GM21390 (cell line): ENCODE data around the gene IPO8.
"Not testable (repeated sequence)": the region's sequence is repeated elsewhere in the genome, so short reads cannot be mapped to it uniquely, and the experiment has no call there.

Source experiments
- ATAC-seq: cut with Tn5 transposase; IDR thresholded peaks from one replicate; pipeline ENCODE4 v1.9.1; 2021; ENCODE audit not compliant: unreplicated experiment

The IPO8 gene

GRCh38 chr12:30610718-30611117 lies 85.0 kb downstream of the IPO8 start:
- no peak for ATAC-seq

DNA sequence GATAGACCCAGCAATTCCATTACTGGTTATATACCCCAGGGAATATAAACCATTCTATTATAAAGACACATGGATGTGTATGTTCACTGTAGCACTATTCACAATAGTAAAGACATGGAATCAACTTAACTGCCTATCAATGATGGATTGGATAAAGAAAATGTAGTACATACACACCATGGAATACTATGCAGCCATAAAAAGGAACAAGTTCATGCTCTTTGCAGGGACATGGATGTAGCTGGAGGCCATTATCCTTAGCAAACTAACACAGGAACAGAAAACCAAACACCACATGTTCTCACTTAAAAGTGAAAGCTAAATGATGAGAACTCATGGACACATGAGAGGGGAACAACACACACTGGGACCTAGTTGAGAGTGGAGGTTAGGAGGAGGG lies 85.8 kb downstream of the IPO8 start:
- not testable (repeated sequence) for ATAC-seq

DNA sequence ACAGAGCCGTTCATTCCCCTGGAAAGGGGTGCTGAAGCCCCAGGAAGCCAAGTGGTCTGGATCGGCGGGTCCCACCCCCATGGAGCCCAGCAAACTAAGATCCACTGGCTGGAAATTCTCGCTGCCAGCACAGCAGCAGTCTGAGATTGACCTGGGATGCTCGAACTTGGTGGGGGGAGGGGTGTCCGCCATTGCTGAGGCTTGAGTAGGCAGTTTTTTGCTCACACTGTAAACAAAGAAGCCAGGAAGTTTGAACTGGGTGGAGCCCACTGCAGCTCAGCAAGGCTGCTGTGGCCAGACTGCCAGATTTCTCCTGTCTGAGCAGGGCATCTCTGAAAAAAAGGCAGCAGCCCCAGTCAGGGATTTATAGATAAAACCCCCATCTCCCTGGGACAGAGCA lies 91.4 kb downstream of the IPO8 start:
- not testable (repeated sequence) for ATAC-seq

- ATAC-seq = no peak
These were observed 92.5 kb downstream of the IPO8 start for GRCh38 chr12:30603129-30603528.

DNA sequence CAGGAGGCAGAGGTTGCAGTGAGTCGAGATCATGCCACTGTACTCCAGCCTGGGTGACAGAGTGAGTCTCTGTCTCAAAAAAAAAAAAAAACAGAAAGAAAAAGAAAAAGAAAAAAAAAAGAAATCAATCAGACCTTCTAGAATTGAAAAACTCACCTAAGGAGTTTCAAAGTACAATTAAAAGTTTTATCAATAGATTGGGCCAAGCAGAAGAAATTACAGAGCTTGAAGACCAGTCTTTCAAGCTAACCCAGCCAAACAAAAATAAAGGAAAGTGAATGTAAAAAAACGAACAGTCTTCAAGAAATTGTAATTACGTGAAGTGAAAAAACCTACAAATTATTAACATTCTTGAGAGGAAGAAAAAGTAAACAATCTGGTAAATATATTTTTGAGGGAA lies 93.0 kb downstream of the IPO8 start:
- ATAC-seq = no peak

- no peak for ATAC-seq
These were observed 96.1 kb downstream of the IPO8 start for GRCh38 chr12:30599608-30600007.

DNA sequence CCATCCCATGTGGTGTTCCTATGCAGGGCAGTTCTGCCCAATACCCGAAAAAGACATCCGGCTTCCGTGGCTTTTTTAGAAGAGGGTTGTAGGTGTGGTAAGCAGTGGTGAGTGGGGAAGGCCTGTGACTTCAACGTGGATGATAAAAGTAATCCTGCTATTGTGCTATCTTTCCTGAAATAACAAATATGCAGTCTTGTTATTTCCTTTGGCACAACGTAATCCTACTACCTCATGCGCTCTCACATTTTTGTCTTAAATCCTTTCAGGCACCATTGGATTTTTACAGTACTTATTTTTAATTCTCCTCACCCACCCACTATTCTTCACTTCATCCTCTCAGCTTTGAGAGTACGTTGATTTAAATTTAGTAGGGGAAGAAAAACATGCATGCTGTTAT lies 96.8 kb downstream of the IPO8 start:
- ATAC-seq = no peak

GRCh38 chr12:30595742-30596141 lies 99.9 kb downstream of the IPO8 start:
- no peak for ATAC-seq

DNA sequence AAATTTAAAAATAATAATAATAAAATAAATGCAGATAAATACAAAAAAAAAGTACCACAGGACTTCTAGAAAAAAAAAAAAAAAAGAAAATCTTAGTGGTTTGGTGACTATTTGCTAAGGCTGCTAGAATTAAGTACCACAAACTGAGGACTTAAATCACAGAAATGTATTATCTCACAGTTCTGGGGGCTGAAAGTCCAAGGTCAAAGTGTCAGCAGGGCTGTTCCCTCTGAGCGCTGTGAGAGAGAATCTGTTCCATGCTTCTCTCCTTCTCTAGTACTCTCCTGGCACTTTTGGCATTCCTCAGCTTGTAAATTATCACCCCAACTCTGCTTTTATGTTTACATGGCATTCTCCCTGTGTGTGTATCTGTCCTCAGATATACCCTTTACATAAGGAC lies 101.2 kb downstream of the IPO8 start:
- ATAC-seq = no peak

DNA sequence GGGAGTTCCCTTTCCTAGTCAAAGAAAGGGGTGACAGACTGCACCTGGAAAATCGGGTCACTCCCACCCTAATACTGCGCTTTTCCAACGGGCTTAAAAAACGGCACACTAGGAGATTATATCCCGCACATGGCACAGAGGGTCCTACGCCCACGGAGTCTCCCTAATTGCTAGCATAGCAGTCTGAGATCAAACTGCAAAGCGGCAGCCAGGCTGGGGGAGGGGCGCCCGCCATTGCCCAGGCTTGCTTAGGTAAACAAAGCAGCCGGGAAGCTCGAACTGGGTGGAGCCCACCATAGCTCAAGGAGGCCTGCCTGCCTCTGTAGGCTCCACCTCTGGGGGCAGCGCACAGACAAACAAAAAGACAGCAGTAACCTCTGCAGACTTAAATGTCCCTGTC lies 107.1 kb downstream of the IPO8 start:
- not testable (repeated sequence) for ATAC-seq

DNA sequence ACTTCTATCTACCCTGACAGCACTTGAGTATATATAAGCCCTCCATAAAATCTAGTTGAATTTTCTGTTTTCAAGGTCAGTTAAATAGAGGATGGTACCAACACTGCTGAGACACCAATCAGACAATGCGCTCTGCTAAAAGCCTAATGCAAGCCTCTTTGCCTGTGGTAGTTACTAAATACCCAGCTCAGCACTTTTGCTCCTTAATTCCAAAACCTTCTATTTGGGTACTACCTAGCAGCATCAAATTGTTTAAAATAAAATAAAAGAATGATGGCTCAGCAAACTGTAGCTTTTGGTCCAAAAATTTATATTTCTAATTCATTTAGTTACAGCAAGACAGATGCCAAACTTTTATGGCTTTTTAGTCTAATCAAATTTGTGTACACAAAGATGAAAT lies 107.9 kb downstream of the IPO8 start:
- no peak for ATAC-seq

GRCh38 chr12:30585877-30586276 lies 109.8 kb downstream of the IPO8 start:
- ATAC-seq = no peak

GRCh38 chr12:30582943-30583342 lies 112.7 kb downstream of the IPO8 start:
- no peak for ATAC-seq

GRCh38 chr12:30580344-30580743 lies 115.3 kb downstream of the IPO8 start:
- no peak for ATAC-seq
